ENCODE results near the gene HDAC6.
"Not testable (repeated sequence)": the region's sequence is repeated elsewhere in the genome, so short reads cannot be mapped to it uniquely, and the experiment has no call there.

Gene HDAC6

GRCh38 chrX:48789366-48790220, 12.3 kb upstream of the HDAC6 start:
- no peak for DNase-seq (ENCODE audit: low read depth, low spot score)

GRCh38 chrX:48790477-48790876, 11.4 kb upstream of the HDAC6 start:
- no peak for DNase-seq (ENCODE audit: low read depth, low spot score)

DNA sequence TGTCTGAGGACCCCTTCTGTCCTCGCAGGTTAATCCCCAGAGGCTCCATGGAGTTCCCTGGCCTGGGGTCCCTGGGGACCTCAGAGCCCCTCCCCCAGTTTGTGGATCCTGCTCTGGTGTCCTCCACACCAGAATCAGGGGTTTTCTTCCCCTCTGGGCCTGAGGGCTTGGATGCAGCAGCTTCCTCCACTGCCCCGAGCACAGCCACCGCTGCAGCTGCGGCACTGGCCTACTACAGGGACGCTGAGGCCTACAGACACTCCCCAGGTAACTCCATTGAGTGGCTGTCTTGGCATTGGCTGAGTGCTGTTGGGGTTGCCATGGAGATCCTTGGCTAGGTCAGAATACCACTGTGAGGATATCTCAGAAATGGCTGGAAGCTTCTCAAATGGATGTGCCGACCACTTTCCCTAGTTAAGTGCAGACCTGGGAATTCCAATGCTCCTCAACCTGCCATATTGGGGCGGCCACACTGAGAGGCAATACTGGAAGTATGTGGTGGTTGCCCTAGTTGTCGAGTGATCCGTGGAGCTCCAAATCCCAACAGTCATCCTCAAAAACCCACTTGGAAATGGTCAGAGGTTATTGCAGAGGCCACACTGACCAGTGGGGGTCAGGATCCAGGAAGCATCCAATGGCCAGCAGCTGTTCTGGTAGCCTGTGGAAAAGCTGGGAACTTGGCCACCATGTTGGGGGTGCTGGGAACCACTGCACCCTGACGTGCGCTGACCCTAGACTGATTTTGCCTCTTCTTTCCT, 10.6 kb upstream of the HDAC6 start:
- DNase-seq (ENCODE audit: low read depth, low spot score) = no peak

GRCh38 chrX:48792219-48792618, 9.6 kb upstream of the HDAC6 start:
- no peak for DNase-seq (ENCODE audit: low read depth, low spot score)

GRCh38 chrX:48793935-48794334, 7.9 kb upstream of the HDAC6 start:
- DNase-seq (ENCODE audit: low read depth, low spot score) = no peak

- DNase-seq (ENCODE audit: low read depth, low spot score) = no peak
Measured at GRCh38 chrX:48794340-48794910, 7.4 kb upstream of the HDAC6 start.

- no peak for DNase-seq (ENCODE audit: low read depth, low spot score)
Measured at GRCh38 chrX:48794911-48795515, 6.9 kb upstream of the HDAC6 start.

DNA sequence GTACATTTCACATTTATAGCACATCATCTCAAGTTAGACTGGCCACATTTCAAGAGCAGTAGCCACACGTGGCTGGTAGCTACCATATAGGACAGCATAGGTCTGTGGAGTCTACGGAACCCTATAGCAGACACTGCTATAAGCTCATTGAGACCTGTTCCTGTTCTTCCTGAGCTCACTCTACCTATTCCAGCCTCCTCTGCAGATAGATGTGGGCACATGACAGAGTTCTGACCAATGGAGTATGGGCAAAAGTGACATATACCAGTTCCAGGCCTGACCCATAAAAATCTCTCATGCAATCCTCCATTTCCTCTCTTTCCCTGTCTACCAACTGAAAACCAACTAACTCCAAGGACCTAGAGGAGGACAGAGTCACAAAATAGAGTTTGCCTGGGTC, 3.5 kb upstream of the HDAC6 start:
- no peak for DNase-seq (ENCODE audit: low read depth, low spot score)

DNA sequence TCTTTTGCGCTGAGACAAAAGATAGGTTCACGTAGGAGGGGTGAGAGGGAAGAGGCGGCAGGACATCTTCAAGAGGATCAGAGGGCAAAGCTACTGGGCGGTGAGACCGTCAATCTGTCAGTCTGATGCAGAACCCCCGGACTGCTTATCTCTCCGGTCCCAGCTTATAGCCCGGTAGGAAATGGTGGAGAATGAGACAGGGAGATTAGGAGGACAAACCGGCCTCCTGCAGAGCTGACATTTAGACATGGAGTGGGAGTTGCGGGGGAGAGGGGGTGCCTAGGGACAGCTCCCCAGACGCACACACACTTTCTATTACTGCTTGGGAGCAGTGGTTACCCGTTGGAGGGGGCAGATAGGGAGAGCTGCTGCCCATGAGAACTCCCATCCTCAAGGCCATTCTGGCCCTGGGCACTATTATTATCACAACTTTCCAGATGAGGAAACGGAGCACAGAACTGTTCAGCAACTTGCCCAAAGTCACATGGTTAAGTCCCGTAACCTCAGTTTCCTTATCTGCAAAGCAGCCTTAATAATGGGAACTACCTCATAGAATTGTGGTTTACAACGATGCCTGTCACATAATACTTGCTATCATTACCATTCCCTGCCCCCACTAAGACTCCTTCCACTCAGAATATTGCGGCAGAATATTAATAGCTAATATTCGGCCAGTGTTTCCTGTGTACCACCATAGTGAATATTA, 1.1 kb upstream of the HDAC6 start:
- DNase-seq (ENCODE audit: low read depth, low spot score) = no peak

- DNase-seq (ENCODE audit: low read depth, low spot score) = no peak
Measured at GRCh38 chrX:48802089-48802904, 430 bp downstream of the HDAC6 start.

GRCh38 chrX:48802905-48803200, 986 bp downstream of the HDAC6 start:
- no peak for DNase-seq (ENCODE audit: low read depth, low spot score)

- DNase-seq (ENCODE audit: low read depth, low spot score) = no peak
Measured at GRCh38 chrX:48806081-48806480, 4.2 kb downstream of the HDAC6 start.

DNA sequence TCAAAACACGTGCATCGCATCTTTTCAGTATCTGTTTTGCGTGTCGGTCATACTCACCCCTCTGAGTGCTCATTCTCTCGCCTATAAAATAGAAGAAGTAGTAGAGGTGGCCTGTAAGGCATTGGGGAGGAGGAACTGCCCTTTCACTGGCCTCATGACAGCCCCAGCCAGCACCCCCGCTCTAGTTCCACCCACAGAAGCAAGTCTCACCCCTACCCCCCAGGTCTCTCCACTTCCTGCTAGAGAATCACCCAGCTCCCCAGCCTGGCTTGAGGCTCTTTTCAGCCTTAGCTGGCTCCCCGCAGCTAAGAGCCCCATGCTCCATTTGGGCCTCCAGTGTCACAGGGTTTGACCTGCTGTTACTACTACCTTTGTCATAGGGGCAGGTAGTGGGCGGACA, 11.8 kb downstream of the HDAC6 start:
- DNase-seq (ENCODE audit: low read depth, low spot score) = no peak

DNA sequence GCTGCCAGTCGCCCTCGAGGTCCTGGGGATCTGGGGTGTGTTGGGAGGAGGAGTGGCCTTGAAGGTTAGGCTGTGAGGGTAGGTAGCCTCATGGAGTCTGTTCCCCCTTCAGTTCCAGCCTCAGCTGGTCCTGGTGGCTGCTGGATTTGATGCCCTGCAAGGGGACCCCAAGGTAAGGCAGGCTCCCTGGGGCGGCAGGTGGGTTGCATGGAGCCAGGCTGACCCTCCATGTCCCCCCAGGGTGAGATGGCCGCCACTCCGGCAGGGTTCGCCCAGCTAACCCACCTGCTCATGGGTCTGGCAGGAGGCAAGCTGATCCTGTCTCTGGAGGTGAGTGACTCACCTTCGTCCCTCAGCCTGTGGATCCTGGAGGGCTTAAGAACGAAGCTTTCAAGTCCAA, 12.9 kb downstream of the HDAC6 start:
- DNase-seq (ENCODE audit: low read depth, low spot score) = no peak

DNA sequence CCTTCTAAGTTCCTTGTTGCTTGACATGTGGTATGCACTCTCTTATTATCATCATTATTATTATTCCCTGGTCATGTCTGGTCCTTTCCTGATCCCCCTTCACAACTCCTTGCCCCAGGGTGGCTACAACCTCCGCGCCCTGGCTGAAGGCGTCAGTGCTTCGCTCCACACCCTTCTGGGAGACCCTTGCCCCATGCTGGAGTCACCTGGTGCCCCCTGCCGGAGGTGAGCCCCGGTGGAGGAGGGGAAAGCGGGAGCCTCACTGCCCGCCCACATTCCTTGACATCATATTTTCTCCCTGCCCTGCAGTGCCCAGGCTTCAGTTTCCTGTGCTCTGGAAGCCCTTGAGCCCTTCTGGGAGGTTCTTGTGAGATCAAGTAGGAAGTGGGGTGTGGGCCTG, 13.4 kb downstream of the HDAC6 start:
- DNase-seq (ENCODE audit: low read depth, low spot score) = no peak

DNA sequence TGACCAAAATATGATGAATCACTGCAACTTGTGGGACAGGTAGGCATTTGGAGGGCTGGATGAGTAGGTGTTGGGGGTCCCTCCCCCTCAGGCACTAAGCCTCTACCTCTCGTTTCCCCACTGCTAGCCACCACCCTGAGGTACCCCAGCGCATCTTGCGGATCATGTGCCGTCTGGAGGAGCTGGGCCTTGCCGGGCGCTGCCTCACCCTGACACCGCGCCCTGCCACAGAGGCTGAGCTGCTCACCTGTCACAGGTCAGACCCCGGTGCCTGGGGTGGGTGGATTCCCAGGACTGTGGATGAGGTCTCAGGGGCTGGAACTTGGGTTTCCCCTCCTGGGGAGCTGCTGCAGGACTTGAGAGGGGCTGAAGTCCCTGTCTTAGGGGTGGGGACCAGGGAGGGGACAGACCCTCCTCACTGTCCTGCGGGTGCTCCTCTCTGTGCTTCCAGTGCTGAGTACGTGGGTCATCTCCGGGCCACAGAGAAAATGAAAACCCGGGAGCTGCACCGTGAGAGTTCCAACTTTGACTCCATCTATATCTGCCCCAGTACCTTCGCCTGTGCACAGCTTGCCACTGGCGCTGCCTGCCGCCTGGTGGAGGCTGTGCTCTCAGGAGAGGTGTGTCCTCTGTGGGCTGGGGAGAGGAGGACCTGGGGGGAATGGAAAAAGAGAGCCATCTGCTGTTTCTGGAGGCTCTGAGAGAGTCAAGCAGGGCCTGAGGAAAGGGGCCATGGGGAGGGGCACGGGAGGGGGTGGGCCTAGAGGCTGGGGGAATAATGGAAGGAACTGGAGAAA, 14.3 kb downstream of the HDAC6 start:
- DNase-seq (ENCODE audit: low read depth, low spot score) = no peak

DNA sequence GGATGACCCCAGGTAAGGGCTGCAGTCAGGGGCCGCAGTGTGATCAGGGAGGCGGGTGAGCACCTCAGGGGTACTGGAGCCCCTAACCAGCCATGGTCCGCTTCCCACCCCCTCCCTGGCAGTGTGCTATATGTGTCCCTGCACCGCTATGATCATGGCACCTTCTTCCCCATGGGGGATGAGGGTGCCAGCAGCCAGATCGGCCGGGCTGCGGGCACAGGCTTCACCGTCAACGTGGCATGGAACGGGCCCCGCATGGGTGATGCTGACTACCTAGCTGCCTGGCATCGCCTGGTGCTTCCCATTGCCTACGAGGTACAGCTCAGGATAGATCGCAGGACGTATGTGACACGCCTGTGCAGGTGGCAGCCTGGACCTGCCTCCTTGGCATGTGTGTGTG, 16.2 kb downstream of the HDAC6 start:
- DNase-seq (ENCODE audit: low read depth, low spot score) = no peak

- no peak for DNase-seq (ENCODE audit: low read depth, low spot score)
Measured at GRCh38 chrX:48818866-48819265, 17.0 kb downstream of the HDAC6 start.

GRCh38 chrX:48819394-48819793, 17.5 kb downstream of the HDAC6 start:
- not testable (repeated sequence) for DNase-seq (ENCODE audit: low read depth, low spot score)

- DNase-seq (ENCODE audit: low read depth, low spot score) = no peak
Measured at GRCh38 chrX:48823053-48823452, 21.2 kb downstream of the HDAC6 start.

Data from iPS DF 19.7 (cell line).